ENCODE results near the gene ATP6V0B. TPM values are rescaled to one million over a fixed set of nuclear protein-coding genes. Genes with fewer than 3 reads are reported as not detected.

ATP6V0B gene
- total RNA-seq, 1 donor from 2014 or later: 156 TPM

GRCh38 chr1:44025816-44026215 lies 51.1 kb downstream of the ATP6V0B start:
- Mint-ChIP-seq H3K36me3 (ENCODE audit: low read depth) (no peaks in the 10 kb centered on the region), H3K4me3 (ENCODE audit: low read depth) (no peak overlapping the region), H3K27ac (no peak overlapping the region), H3K4me1 (ENCODE audit: low read depth) (peaks cover 18% of the 10 kb centered on the region), H3K27me3 (ENCODE audit: low read depth) (no peaks in the 10 kb centered on the region), H3K9me3 (no peaks in the 10 kb centered on the region)
- intact Hi-C loops (cut with micrococcal nuclease): no loop called here
- DNase-seq (ENCODE audit: low spot score): no peak

GRCh38 chr1:44027320-44027719 lies 52.6 kb downstream of the ATP6V0B start:
- Mint-ChIP-seq H3K27me3 (ENCODE audit: low read depth) (no peaks in the 10 kb centered on the region), H3K4me1 (ENCODE audit: low read depth) (peaks cover 25% of the 10 kb centered on the region), H3K9me3 (no peaks in the 10 kb centered on the region), H3K27ac (no peak overlapping the region), H3K36me3 (ENCODE audit: low read depth) (no peaks in the 10 kb centered on the region), H3K4me3 (ENCODE audit: low read depth) (no peak overlapping the region)
- DNase-seq (ENCODE audit: low spot score): no peak
- intact Hi-C loops (cut with micrococcal nuclease): no loop called here

Other genes with a start within 250 kb of the ATP6V0B start
- gene ARTN, start 41.2 kb upstream of the ATP6V0B start, total RNA-seq: 0.21 and 0.39 TPM in 2 replicates
- gene IPO13, start 28.0 kb upstream of the ATP6V0B start, total RNA-seq: 26.4 and 26.8 TPM in 2 replicates
- gene DPH2, start 5.0 kb upstream of the ATP6V0B start, total RNA-seq: 48.2 and 49.5 TPM in 2 replicates
- 53.9 and 57.7 TPM in 2 replicates for gene B4GALT2, start 4.2 kb downstream of the ATP6V0B start, total RNA-seq
- gene CCDC24, start 16.6 kb downstream of the ATP6V0B start, total RNA-seq: 2.1 and 2.3 TPM in 2 replicates
- 2.1 and 3.2 TPM in 2 replicates for gene SLC6A9, start 56.5 kb downstream of the ATP6V0B start, total RNA-seq
- not detected in 2 replicates for gene KLF17, start 143.9 kb downstream of the ATP6V0B start, total RNA-seq
- gene KLF18, start 166.7 kb downstream of the ATP6V0B start, total RNA-seq: not detected in 2 replicates
- gene DMAP1, start 238.5 kb downstream of the ATP6V0B start, total RNA-seq: 32.8 and 36.8 TPM in 2 replicates